Measurements from ENCODE around the gene HPF1.
A peak's percentile ranks its signal among the peaks of the same experiment; 100 is the strongest.
"Not testable (repeated sequence)": the region's sequence is repeated elsewhere in the genome, so short reads cannot be mapped to it uniquely, and the experiment has no call there.

The HPF1 gene

GRCh38 chr4:169791527-169792156 lies 33.9 kb upstream of the HPF1 start:
- Histone ChIP-seq H3K4me1 (ENCODE audit: control extremely low read depth in 1 of 4, control insufficient read depth in 4 of 4, insufficient read depth in 4 of 4, low read length in 3 of 4) (peaks cover 0 to 6% (median 3%) of the 10 kb centered on the region in 4 experiments), H3K9me3 (ENCODE audit: control extremely low read depth in 1 of 5, control insufficient read depth in 4 of 5, insufficient read depth in 2 of 5, low read depth in 1 of 5, low read length in 4 of 5) (peaks cover 0 to 3% (median 0%) of the 10 kb centered on the region in 5 experiments), H3K27me3 (replicated peaks in 2 of 5; ENCODE audit: control insufficient read depth in 4 of 5, insufficient read depth in 5 of 5, low read length in 4 of 5) (peaks cover 4 to 41% (median 13%) of the 10 kb centered on the region in 5 experiments), H3K36me3 (ENCODE audit: control insufficient read depth in 4 of 4, insufficient read depth in 4 of 4, low read length in 3 of 4) (no peaks in the 10 kb centered on the region), H3K4me3 (ENCODE audit: control insufficient read depth in 1 of 7, extremely low read depth in 1 of 7, insufficient read depth in 4 of 7, low read depth in 2 of 7, low read length in 6 of 7) (peak overlapping the region in 6 of 7 experiments; percentile 6 to 65 (median 36)), H3K27ac (ENCODE audit: insufficient read depth in 1 of 2, low read depth in 1 of 2, low read length in 2 of 2, poor library complexity in 1 of 2, severe bottlenecking in 2 of 2) (no peak overlapping the region)
- CTCF ChIA-PET = interaction anchor here (0.9 to 2.2 kb wide), 7 partner anchors 11 to 290 kb away, joined by 3 to 5 read pairs (median 4); partner anchors contain the start of gene NEK1
- DNase-seq = peak; percentile 70 to 84 (median 81)
- whole genome bisulfite sequencing (ENCODE audit: insufficient coverage) = 11% methylated on average over 29 of the region's 29 CpGs
- POLR2A ChIA-PET = no interaction called here

- no peak for DNase-seq
- Histone ChIP-seq H3K36me3 (ENCODE audit: control insufficient read depth in 4 of 4, insufficient read depth in 4 of 4, low read length in 3 of 4) (no peaks in the 10 kb centered on the region), H3K27ac (ENCODE audit: insufficient read depth in 1 of 2, low read depth in 1 of 2, low read length in 2 of 2, poor library complexity in 1 of 2, severe bottlenecking in 2 of 2) (no peak overlapping the region), H3K27me3 (replicated peaks in 2 of 5; ENCODE audit: control insufficient read depth in 4 of 5, insufficient read depth in 5 of 5, low read length in 4 of 5) (peaks cover 4 to 41% (median 13%) of the 10 kb centered on the region in 5 experiments), H3K4me3 (ENCODE audit: control insufficient read depth in 1 of 7, extremely low read depth in 1 of 7, insufficient read depth in 4 of 7, low read depth in 2 of 7, low read length in 6 of 7) (peak overlapping the region in 3 of 7 experiments; percentile 28 to 65 (median 44)), H3K4me1 (ENCODE audit: control extremely low read depth in 1 of 4, control insufficient read depth in 4 of 4, insufficient read depth in 4 of 4, low read length in 3 of 4) (peaks cover 0 to 6% (median 3%) of the 10 kb centered on the region in 4 experiments), H3K9me3 (ENCODE audit: control extremely low read depth in 1 of 5, control insufficient read depth in 4 of 5, insufficient read depth in 2 of 5, low read depth in 1 of 5, low read length in 4 of 5) (peaks cover 0 to 3% (median 0%) of the 10 kb centered on the region in 5 experiments)
- ChIA-PET POLR2A (no interaction called here), CTCF (interaction anchor here (0.9 to 2.2 kb wide), 5 partner anchors 10 to 290 kb away, joined by 3 to 5 read pairs (median 4); partner anchors contain the start of gene NEK1)
- WGBS (ENCODE audit: insufficient coverage) = 64% methylated on average over 2 of the region's 2 CpGs
These were observed 33.3 kb upstream of the HPF1 start for GRCh38 chr4:169791062-169791461.

GRCh38 chr4:169774466-169775445 lies 17.0 kb upstream of the HPF1 start:
- Histone ChIP-seq H3K36me3 (ENCODE audit: control insufficient read depth in 4 of 4, insufficient read depth in 4 of 4, low read length in 3 of 4) (no peaks in the 10 kb centered on the region), H3K27me3 (replicated peaks in 2 of 5; ENCODE audit: control insufficient read depth in 4 of 5, insufficient read depth in 5 of 5, low read length in 4 of 5) (peaks cover 0 to 13% (median 0%) of the 10 kb centered on the region in 5 experiments), H3K4me3 (ENCODE audit: control insufficient read depth in 1 of 7, extremely low read depth in 1 of 7, insufficient read depth in 4 of 7, low read depth in 2 of 7, low read length in 6 of 7) (peak overlapping the region in 6 of 7 experiments; percentile 8 to 63 (median 54)), H3K27ac (ENCODE audit: insufficient read depth in 1 of 2, low read depth in 1 of 2, low read length in 2 of 2, poor library complexity in 1 of 2, severe bottlenecking in 2 of 2) (no peak overlapping the region), H3K9me3 (ENCODE audit: control extremely low read depth in 1 of 5, control insufficient read depth in 4 of 5, insufficient read depth in 2 of 5, low read depth in 1 of 5, low read length in 4 of 5) (no peaks in the 10 kb centered on the region), H3K4me1 (ENCODE audit: control extremely low read depth in 1 of 4, control insufficient read depth in 4 of 4, insufficient read depth in 4 of 4, low read length in 3 of 4) (peaks cover 0 to 10% (median 5%) of the 10 kb centered on the region in 4 experiments)
- 22% methylated on average over 55 of the region's 58 CpGs for WGBS (ENCODE audit: insufficient coverage)
- ChIA-PET POLR2A (interaction anchor here (0.6 kb wide), 1 partner anchor 52 kb away, joined by 10 read pairs; no protein-coding TSS in a partner anchor), CTCF (interaction anchor here (0.6 to 2.3 kb wide), 9 partner anchors 8 to 171 kb away, joined by 3 to 15 read pairs (median 4); partner anchors contain the start of gene NEK1)
- DNase-seq = peak; percentile 66 to 75 (median 73)

- H3K36me3 ChIP-seq (ENCODE audit: control insufficient read depth in 4 of 4, insufficient read depth in 4 of 4, low read length in 3 of 4) = no peaks in the 10 kb centered on the region
- no peak overlapping the region for H3K4me3 ChIP-seq (ENCODE audit: control insufficient read depth in 1 of 7, extremely low read depth in 1 of 7, insufficient read depth in 4 of 7, low read depth in 2 of 7, low read length in 6 of 7)
- peaks cover 0 to 10% (median 5%) of the 10 kb centered on the region in 4 experiments for H3K4me1 ChIP-seq (ENCODE audit: control extremely low read depth in 1 of 4, control insufficient read depth in 4 of 4, insufficient read depth in 4 of 4, low read length in 3 of 4)
- H3K9me3 ChIP-seq (ENCODE audit: control extremely low read depth in 1 of 5, control insufficient read depth in 4 of 5, insufficient read depth in 2 of 5, low read depth in 1 of 5, low read length in 4 of 5) = no peaks in the 10 kb centered on the region
- POLR2A ChIA-PET = no interaction called here
- no peak for DNase-seq
- CTCF ChIA-PET = interaction anchor here (1.7 kb wide), 1 partner anchor 160 kb away, joined by 15 read pairs; the partner anchor contains the start of gene NEK1
- H3K27ac ChIP-seq (ENCODE audit: insufficient read depth in 1 of 2, low read depth in 1 of 2, low read length in 2 of 2, poor library complexity in 1 of 2, severe bottlenecking in 2 of 2) = no peak overlapping the region
- H3K27me3 ChIP-seq (replicated peaks in 2 of 5; ENCODE audit: control insufficient read depth in 4 of 5, insufficient read depth in 5 of 5, low read length in 4 of 5) = peaks cover 0 to 13% (median 0%) of the 10 kb centered on the region in 5 experiments
- 100% methylated on average over 2 of the region's 7 CpGs for WGBS (ENCODE audit: insufficient coverage)
These were observed 16.1 kb upstream of the HPF1 start for GRCh38 chr4:169773889-169774288.

GRCh38 chr4:169771556-169772080 lies 13.9 kb upstream of the HPF1 start:
- H3K36me3 ChIP-seq (ENCODE audit: control insufficient read depth in 4 of 4, insufficient read depth in 4 of 4, low read length in 3 of 4); DNase-seq; H3K27ac ChIP-seq (ENCODE audit: insufficient read depth in 1 of 2, low read depth in 1 of 2, low read length in 2 of 2, poor library complexity in 1 of 2, severe bottlenecking in 2 of 2): not testable (repeated sequence)

GRCh38 chr4:169770416-169770815 lies 12.7 kb upstream of the HPF1 start:
- Histone ChIP-seq H3K4me1 (ENCODE audit: control extremely low read depth in 1 of 4, control insufficient read depth in 4 of 4, insufficient read depth in 4 of 4, low read length in 3 of 4) (peaks cover 0 to 10% (median 5%) of the 10 kb centered on the region in 4 experiments), H3K27ac (ENCODE audit: insufficient read depth in 1 of 2, low read depth in 1 of 2, low read length in 2 of 2, poor library complexity in 1 of 2, severe bottlenecking in 2 of 2) (no peak overlapping the region), H3K9me3 (ENCODE audit: control extremely low read depth in 1 of 5, control insufficient read depth in 4 of 5, insufficient read depth in 2 of 5, low read depth in 1 of 5, low read length in 4 of 5) (no peaks in the 10 kb centered on the region), H3K27me3 (replicated peaks in 2 of 5; ENCODE audit: control insufficient read depth in 4 of 5, insufficient read depth in 5 of 5, low read length in 4 of 5) (peaks cover 0 to 14% (median 0%) of the 10 kb centered on the region in 5 experiments), H3K36me3 (ENCODE audit: control insufficient read depth in 4 of 4, insufficient read depth in 4 of 4, low read length in 3 of 4) (no peaks in the 10 kb centered on the region), H3K4me3 (ENCODE audit: control insufficient read depth in 1 of 7, extremely low read depth in 1 of 7, insufficient read depth in 4 of 7, low read depth in 2 of 7, low read length in 6 of 7) (no peak overlapping the region)
- ChIA-PET CTCF (no interaction called here), POLR2A (no interaction called here)
- DNase-seq = no peak

More at GRCh38 chr4:169771556-169772080, 13.9 kb upstream of the HPF1 start:
- 100% methylated on average over 3 of the region's 11 CpGs for WGBS (ENCODE audit: insufficient coverage)
- CTCF ChIA-PET = interaction anchor here (1.2 to 1.3 kb wide), 2 partner anchors 36 to 166 kb away, joined by 3 read pairs; no protein-coding TSS in a partner anchor
- H3K9me3 ChIP-seq (ENCODE audit: control extremely low read depth in 1 of 5, control insufficient read depth in 4 of 5, insufficient read depth in 2 of 5, low read depth in 1 of 5, low read length in 4 of 5); H3K4me3 ChIP-seq (ENCODE audit: control insufficient read depth in 1 of 7, extremely low read depth in 1 of 7, insufficient read depth in 4 of 7, low read depth in 2 of 7, low read length in 6 of 7); POLR2A ChIA-PET: not testable (repeated sequence)
- Histone ChIP-seq H3K27me3 (replicated peaks in 2 of 5; ENCODE audit: control insufficient read depth in 4 of 5, insufficient read depth in 5 of 5, low read length in 4 of 5) (peaks cover 0 to 14% (median 0%) of the 10 kb centered on the region in 5 experiments), H3K4me1 (ENCODE audit: control extremely low read depth in 1 of 4, control insufficient read depth in 4 of 4, insufficient read depth in 4 of 4, low read length in 3 of 4) (peaks cover 0 to 10% (median 5%) of the 10 kb centered on the region in 4 experiments)
